Right cardiac atrium (tissue), 5 donors: ENCODE measurements around the gene DPP4. TPM values are rescaled to one million over a fixed set of nuclear protein-coding genes. Genes with fewer than 3 reads are reported as not detected.
"Not testable (repeated sequence)": the region's sequence is repeated elsewhere in the genome, so short reads cannot be mapped to it uniquely, and the experiment has no call there.

Experiments used
- ATAC-seq, 2 donors: fragments of 200-7000 bp; cut with Tn5 transposase; one replicate each; pipeline versions ENCODE4 v1.8.0 to v1.9.1; 2020; ENCODE audit warnings: moderate library complexity in 2 of 2, mild to moderate bottlenecking in 1 of 2
- DNase-seq, 3 donors: peaks; one replicate each; pipeline ENCODE4 v3.0.0-alpha.2; 2020
- H3K27ac ChIP-seq: one replicate; pipeline ENCODE4 v1.5.1; 2013; ENCODE audit warnings: mild to moderate bottlenecking, low read length, control low read depth, moderate library complexity
- H3K27me3 ChIP-seq: one replicate; pipeline ENCODE4 v1.6.1; 2013; ENCODE audit not compliant: control insufficient read depth, insufficient read depth
- H3K4me1 ChIP-seq: one replicate; pipeline ENCODE4 v1.6.1; 2013; ENCODE audit warnings: low read length; ENCODE audit not compliant: control insufficient read depth, insufficient read depth
- H3K4me3 ChIP-seq: one replicate; pipeline ENCODE4 v1.5.1; 2013; ENCODE audit warnings: low read length, control low read depth
- H3K9me3 ChIP-seq: one replicate; pipeline ENCODE4 v1.6.1; 2013; ENCODE audit warnings: low read length; ENCODE audit not compliant: control insufficient read depth
- WGBS: extraction: QIAGEN DNeasy Blood & Tissue Kit; methylation state at CpG from one replicate; pipeline ENCODE4 v1.1.7; 2013; 5-methylcytosine and 5-hydroxymethylcytosine counted together
- intact Hi-C, 4 donors: fragments of 100-400 bp; cut with DNase I; formaldehyde crosslinking; loops; one replicate each; pipeline versions ENCODE4 v1.11.0 to v1.14.0; 2022 to 2023
- polyA plus RNA-seq: library from polyadenylated mRNA; stranded (reverse); fragments of 200-250 nt; gene quantifications from one replicate; pipeline ENCODE4 v1.2.3, GENCODE V29; 2013
- total RNA-seq, 4 donors: library from RNA; stranded (reverse); fragmentation: NEBNext Ultra II Directional; extraction: Animal tissue kit (Norgen Biotek cat#: 25700); gene quantifications; one replicate each; pipeline ENCODE4 v1.2.1, GENCODE V29; 2021
- donor health status: healthy with polysubstance abuse.
- donor health status: DM: no; HTN: yes; CAD: no.
- donor health status: DM: no; HTN: no; CAD: no.
- donor health status: DM: no; HTN: yes; CAD: no; lungs with severe emphysema.
- donor health status: DM: yes; HTN: yes; CAD: no.

The DPP4 gene
- total and polyA plus RNA-seq, 5 donors = 0.52 to 0.77 (median 0.56) TPM

GRCh38 chr2:161982548-161983330, 91.3 kb downstream of the DPP4 start:
- ATAC-seq = no peak
- 80% methylated on average over 7 of the region's 7 CpGs for WGBS
- intact Hi-C loops = no loop called here

GRCh38 chr2:161981679-161982250, 92.2 kb downstream of the DPP4 start:
- ATAC-seq = no peak
- no peak overlapping the region for H3K4me3 ChIP-seq
- intact Hi-C loops = no loop called here
- no peak overlapping the region for H3K27ac ChIP-seq
- H3K27me3 ChIP-seq = no peaks in the 10 kb centered on the region
- no peaks in the 10 kb centered on the region for H3K4me1 ChIP-seq
- DNase-seq = peak in 2 of 3 donors; percentile 58 to 61
- 66% methylated on average over 10 of the region's 10 CpGs for WGBS
- H3K9me3 ChIP-seq = no peaks in the 10 kb centered on the region

More at GRCh38 chr2:161982548-161983330, 91.3 kb downstream of the DPP4 start:
- no peak for DNase-seq
- Histone ChIP-seq H3K9me3 (no peaks in the 10 kb centered on the region), H3K27ac (no peak overlapping the region), H3K4me3 (no peak overlapping the region), H3K4me1 (no peaks in the 10 kb centered on the region), H3K27me3 (no peaks in the 10 kb centered on the region)

GRCh38 chr2:161980976-161981375, 93.0 kb downstream of the DPP4 start:
- Histone ChIP-seq H3K27ac (no peak overlapping the region), H3K4me1 (no peaks in the 10 kb centered on the region), H3K27me3 (no peaks in the 10 kb centered on the region), H3K9me3 (no peaks in the 10 kb centered on the region), H3K4me3 (no peak overlapping the region)
- DNase-seq = no peak
- 48% methylated on average over 1 of the region's 1 CpG for WGBS
- intact Hi-C loops = no loop called here
- ATAC-seq = no peak

- no peaks in the 10 kb centered on the region for H3K4me1 ChIP-seq
- 63% methylated on average over 2 of the region's 2 CpGs for WGBS
- ATAC-seq = no peak
- no peaks in the 10 kb centered on the region for H3K9me3 ChIP-seq
- no peak overlapping the region for H3K4me3 ChIP-seq
- no peak for DNase-seq
- H3K27ac ChIP-seq = no peak overlapping the region
- no peaks in the 10 kb centered on the region for H3K27me3 ChIP-seq
- intact Hi-C loops = no loop called here
Observed at GRCh38 chr2:161979490-161979889, 94.5 kb downstream of the DPP4 start.

- not testable (repeated sequence) for DNase-seq
Observed at GRCh38 chr2:161977926-161978325, 96.1 kb downstream of the DPP4 start.

GRCh38 chr2:161976917-161977316, 97.1 kb downstream of the DPP4 start:
- DNase-seq = no peak
- intact Hi-C loops = no loop called here
- H3K9me3 ChIP-seq = no peaks in the 10 kb centered on the region
- no peaks in the 10 kb centered on the region for H3K4me1 ChIP-seq
- no peak overlapping the region for H3K4me3 ChIP-seq
- H3K27me3 ChIP-seq = no peaks in the 10 kb centered on the region
- no peak overlapping the region for H3K27ac ChIP-seq
- ATAC-seq = no peak

More at GRCh38 chr2:161977926-161978325, 96.1 kb downstream of the DPP4 start:
- H3K9me3 ChIP-seq, H3K4me3 ChIP-seq, H3K27ac ChIP-seq, intact Hi-C loops, H3K4me1 ChIP-seq, ATAC-seq, H3K27me3 ChIP-seq: not testable (repeated sequence)
- 84% methylated on average over 6 of the region's 6 CpGs for WGBS

GRCh38 chr2:161976295-161976694, 97.7 kb downstream of the DPP4 start:
- Histone ChIP-seq H3K4me1 (no peaks in the 10 kb centered on the region), H3K27ac (no peak overlapping the region), H3K4me3 (no peak overlapping the region), H3K9me3 (no peaks in the 10 kb centered on the region), H3K27me3 (no peaks in the 10 kb centered on the region)
- DNase-seq (no peak), ATAC-seq (no peak)
- 80% methylated on average over 1 of the region's 1 CpG for WGBS
- intact Hi-C loops = no loop called here

- ATAC-seq (no peak), DNase-seq (no peak)
- WGBS = 98% methylated on average over 2 of the region's 2 CpGs
- H3K9me3 ChIP-seq = no peaks in the 10 kb centered on the region
- H3K4me1 ChIP-seq = no peaks in the 10 kb centered on the region
- intact Hi-C loops = no loop called here
- H3K4me3 ChIP-seq = no peak overlapping the region
- no peaks in the 10 kb centered on the region for H3K27me3 ChIP-seq
- no peak overlapping the region for H3K27ac ChIP-seq
Observed at GRCh38 chr2:161975813-161976160, 98.2 kb downstream of the DPP4 start.

- no peaks in the 10 kb centered on the region for H3K27me3 ChIP-seq
- no peak overlapping the region for H3K27ac ChIP-seq
- ATAC-seq (no peak), DNase-seq (no peak)
- H3K9me3 ChIP-seq = no peaks in the 10 kb centered on the region
- WGBS = 75% methylated on average over 3 of the region's 3 CpGs
- H3K4me1 ChIP-seq = no peaks in the 10 kb centered on the region
- intact Hi-C loops = no loop called here
- no peak overlapping the region for H3K4me3 ChIP-seq
Observed at GRCh38 chr2:161975062-161975812, 98.8 kb downstream of the DPP4 start.

- intact Hi-C loops = no loop called here
- 89% methylated on average over 2 of the region's 2 CpGs for WGBS
- Histone ChIP-seq H3K27me3 (no peaks in the 10 kb centered on the region), H3K4me1 (no peaks in the 10 kb centered on the region), H3K9me3 (no peaks in the 10 kb centered on the region), H3K27ac (no peak overlapping the region), H3K4me3 (no peak overlapping the region)
- ATAC-seq (no peak), DNase-seq (no peak)
Observed at GRCh38 chr2:161974461-161974860, 99.6 kb downstream of the DPP4 start.

GRCh38 chr2:161972866-161973265, 101.1 kb downstream of the DPP4 start:
- 74% methylated on average over 2 of the region's 2 CpGs for WGBS
- no peaks in the 10 kb centered on the region for H3K4me1 ChIP-seq
- H3K4me3 ChIP-seq = no peak overlapping the region
- no peaks in the 10 kb centered on the region for H3K27me3 ChIP-seq
- DNase-seq (no peak), ATAC-seq (no peak)
- intact Hi-C loops = no loop called here
- no peaks in the 10 kb centered on the region for H3K9me3 ChIP-seq
- H3K27ac ChIP-seq = no peak overlapping the region
